Measurements from ENCODE around the gene GABARAPL2.
A peak's percentile ranks its signal among the peaks of the same experiment; 100 is the strongest.

The GABARAPL2 gene

DNA sequence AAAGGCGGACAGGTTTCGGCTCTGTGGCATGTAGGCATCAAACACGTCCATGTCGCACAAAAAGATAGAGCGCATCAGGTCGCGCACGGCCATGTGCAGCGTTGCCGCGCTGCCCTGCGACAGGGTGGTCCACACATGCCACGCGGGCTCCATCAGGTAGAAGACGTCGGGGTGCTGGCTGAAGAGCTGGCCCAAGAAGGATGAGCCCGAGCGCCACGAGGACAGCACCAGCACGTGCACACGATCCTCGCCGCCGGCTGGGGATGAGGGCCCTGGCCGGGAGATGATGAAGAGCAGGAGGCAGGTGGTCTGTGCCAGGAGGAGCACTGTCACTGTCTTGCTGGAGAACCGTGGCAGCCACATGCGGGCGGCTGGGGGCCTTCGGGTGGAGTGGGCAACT is 36.2 kb upstream of the GABARAPL2 start:
- no peak overlapping the region for H3K4me3 ChIP-seq (ENCODE audit: low read depth, low read length)
- no peaks in the 10 kb centered on the region for H3K36me3 ChIP-seq (ENCODE audit: control insufficient read depth in 2 of 2, insufficient read depth in 1 of 2, low read length in 2 of 2)
- ChIA-PET POLR2A (no interaction called here), CTCF (no interaction called here)
- TF ChIP-seq, protein P1, sequence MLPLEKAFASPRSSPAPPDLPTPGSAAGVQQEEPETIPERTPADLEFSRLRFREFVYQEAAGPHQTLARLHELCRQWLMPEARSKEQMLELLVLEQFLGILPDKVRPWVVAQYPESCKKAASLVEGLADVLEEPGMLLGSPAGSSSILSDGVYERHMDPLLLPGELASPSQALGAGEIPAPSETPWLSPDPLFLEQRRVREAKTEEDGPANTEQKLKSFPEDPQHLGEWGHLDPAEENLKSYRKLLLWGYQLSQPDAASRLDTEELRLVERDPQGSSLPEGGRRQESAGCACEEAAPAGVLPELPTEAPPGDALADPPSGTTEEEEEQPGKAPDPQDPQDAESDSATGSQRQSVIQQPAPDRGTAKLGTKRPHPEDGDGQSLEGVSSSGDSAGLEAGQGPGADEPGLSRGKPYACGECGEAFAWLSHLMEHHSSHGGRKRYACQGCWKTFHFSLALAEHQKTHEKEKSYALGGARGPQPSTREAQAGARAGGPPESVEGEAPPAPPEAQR (tag by site-specific recombination; IDR thresholded peaks at IDR 0.05): no peak
- no peak for TF ChIP-seq ZNF837 (tag by site-specific recombination; IDR thresholded peaks at IDR 0.05)
- TF ChIP-seq ZNF677 (tag by site-specific recombination; IDR thresholded peaks at IDR 0.05): no peak
- TF ChIP-seq ZNF473 (tag by site-specific recombination; IDR thresholded peaks at IDR 0.05): no peak
- no peaks in the 10 kb centered on the region for H3K9me3 ChIP-seq (ENCODE audit: control insufficient read depth, insufficient read depth, low read depth, low read length)
- H3K27ac ChIP-seq (ENCODE audit: extremely low read depth, low read depth, low read length): no peak overlapping the region
- no peaks in the 10 kb centered on the region for H3K4me1 ChIP-seq (ENCODE audit: control insufficient read depth, insufficient read depth, low read length)

DNA sequence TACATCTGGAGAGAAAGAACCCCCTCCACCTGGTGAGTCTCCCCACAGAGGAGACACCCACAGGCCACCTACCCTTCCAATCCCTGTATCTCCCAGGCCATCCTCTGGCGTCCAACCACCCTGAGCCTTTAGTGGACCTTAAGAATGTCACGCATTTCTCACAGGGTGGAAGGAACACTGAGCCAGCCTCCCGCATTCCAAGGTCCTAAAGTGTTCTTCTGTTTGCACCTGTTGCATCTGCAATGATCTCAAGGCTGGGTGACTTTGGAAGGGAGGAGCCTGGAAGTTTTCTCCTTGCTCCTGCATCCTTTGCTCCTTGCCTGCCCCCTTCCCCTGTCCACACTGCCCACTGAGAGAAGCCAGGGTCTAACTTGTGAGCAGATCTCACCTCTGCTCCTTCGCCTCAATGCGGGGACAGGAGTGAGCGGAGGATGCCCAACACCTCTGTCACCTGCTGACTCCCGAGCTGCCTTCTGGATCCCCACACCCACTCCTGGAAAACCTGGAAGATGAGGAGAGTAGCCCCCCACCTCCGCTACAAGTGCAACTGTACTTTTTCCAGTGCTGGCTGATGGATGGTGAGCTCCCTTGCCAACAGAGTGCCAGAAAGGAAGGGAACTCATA is 33.9 kb upstream of the GABARAPL2 start:
- TF ChIP-seq WT1 (tag by site-specific recombination; IDR thresholded peaks at IDR 0.05) (no peak), ZFP41 (tag by site-specific recombination; IDR thresholded peaks at IDR 0.05; ENCODE audit: borderline replicate concordance) (no peak), SCRT1 (tag by site-specific recombination; IDR thresholded peaks at IDR 0.05; ENCODE audit: borderline replicate concordance) (peak; percentile 83), ZIC2 (tag by site-specific recombination; IDR thresholded peaks at IDR 0.05) (no peak), SCRT2 (tag by site-specific recombination; IDR thresholded peaks at IDR 0.05) (peak; percentile 94), ZNF626 (tag by site-specific recombination; IDR thresholded peaks at IDR 0.05) (no peak), GLIS1 (tag by site-specific recombination; IDR thresholded peaks at IDR 0.05) (no peak), ZNF768 (tag by site-specific recombination; IDR thresholded peaks at IDR 0.05) (no peak), ZSCAN16 (tag by site-specific recombination; IDR thresholded peaks at IDR 0.05) (no peak)
- no peaks in the 10 kb centered on the region for H3K36me3 ChIP-seq (ENCODE audit: control insufficient read depth in 2 of 2, insufficient read depth in 1 of 2, low read length in 2 of 2)
- no peaks in the 10 kb centered on the region for H3K9me3 ChIP-seq (ENCODE audit: control insufficient read depth, insufficient read depth, low read depth, low read length)
- POLR2A ChIA-PET: no interaction called here
- H3K4me1 ChIP-seq (ENCODE audit: control insufficient read depth, insufficient read depth, low read length): no peaks in the 10 kb centered on the region
- no peak overlapping the region for H3K4me3 ChIP-seq (ENCODE audit: low read depth, low read length)
- no peak overlapping the region for H3K27ac ChIP-seq (ENCODE audit: extremely low read depth, low read depth, low read length)
- CTCF ChIA-PET: interaction anchor here (1.0 to 1.6 kb wide), 3 partner anchors 15 to 67 kb away, joined by 4 to 5 read pairs (median 5); no protein-coding TSS in a partner anchor

DNA sequence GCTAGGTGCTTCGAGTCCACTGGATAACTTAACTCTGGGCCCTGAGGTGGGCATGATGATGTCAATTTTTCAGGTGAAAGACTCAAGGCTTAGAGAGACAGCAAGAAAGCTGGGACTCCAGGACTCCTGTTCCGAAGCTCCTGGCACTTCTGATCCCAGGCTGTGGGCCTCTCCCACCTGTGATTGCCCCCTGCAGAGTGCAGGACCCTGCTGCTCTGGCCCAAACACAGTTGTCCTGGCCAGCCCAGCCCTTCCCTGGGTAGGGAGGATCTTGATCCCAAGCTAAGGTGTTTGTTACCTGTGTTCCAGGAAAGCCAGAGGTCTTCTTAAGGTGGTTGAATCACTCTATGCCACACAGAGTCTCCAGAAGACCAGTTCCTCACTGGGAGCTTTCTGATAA is 33.4 kb upstream of the GABARAPL2 start:
- CTCF ChIA-PET: interaction anchor here (0.6 to 1.6 kb wide), 3 partner anchors 16 to 62 kb away, joined by 4 to 5 read pairs (median 4); no protein-coding TSS in a partner anchor
- Histone ChIP-seq H3K4me1 (ENCODE audit: control insufficient read depth, insufficient read depth, low read length) (no peaks in the 10 kb centered on the region), H3K36me3 (ENCODE audit: control insufficient read depth in 2 of 2, insufficient read depth in 1 of 2, low read length in 2 of 2) (no peaks in the 10 kb centered on the region), H3K9me3 (ENCODE audit: control insufficient read depth, insufficient read depth, low read depth, low read length) (no peaks in the 10 kb centered on the region), H3K4me3 (ENCODE audit: low read depth, low read length) (no peak overlapping the region), H3K27ac (ENCODE audit: extremely low read depth, low read depth, low read length) (no peak overlapping the region)
- TF ChIP-seq ZNF549 (tag by site-specific recombination; IDR thresholded peaks at IDR 0.05): no peak
- TF ChIP-seq OSR2 (tag by site-specific recombination; IDR thresholded peaks at IDR 0.05): no peak
- no peak for TF ChIP-seq HOXA7 (CRISPR knock-in tag; IDR thresholded peaks at IDR 0.05; ENCODE audit: borderline replicate concordance)
- TF ChIP-seq SALL2 (tag by site-specific recombination; IDR thresholded peaks at IDR 0.05; ENCODE audit: borderline replicate concordance): no peak
- no peak for TF ChIP-seq ZBTB7A (tag by site-specific recombination; IDR thresholded peaks at IDR 0.05; ENCODE audit: low read depth)
- TF ChIP-seq, protein P2, sequence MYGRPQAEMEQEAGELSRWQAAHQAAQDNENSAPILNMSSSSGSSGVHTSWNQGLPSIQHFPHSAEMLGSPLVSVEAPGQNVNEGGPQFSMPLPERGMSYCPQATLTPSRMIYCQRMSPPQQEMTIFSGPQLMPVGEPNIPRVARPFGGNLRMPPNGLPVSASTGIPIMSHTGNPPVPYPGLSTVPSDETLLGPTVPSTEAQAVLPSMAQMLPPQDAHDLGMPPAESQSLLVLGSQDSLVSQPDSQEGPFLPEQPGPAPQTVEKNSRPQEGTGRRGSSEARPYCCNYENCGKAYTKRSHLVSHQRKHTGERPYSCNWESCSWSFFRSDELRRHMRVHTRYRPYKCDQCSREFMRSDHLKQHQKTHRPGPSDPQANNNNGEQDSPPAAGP (tag by site-specific recombination; IDR thresholded peaks at IDR 0.05): no peak
- POLR2A ChIA-PET: no interaction called here

All from HEK293 (cell line).